H1 (cell line): Measurements from ENCODE around the gene KRTAP10-7. TPM values are rescaled to one million over a fixed set of nuclear protein-coding genes. Genes with fewer than 3 reads are reported as not detected.
"Not testable (repeated sequence)": the region's sequence is repeated elsewhere in the genome, so short reads cannot be mapped to it uniquely, and the experiment has no call there.

Experiments used
- CTCF ChIA-PET: fragments of 300-600 bp; sonication (Branson Sonifier 250); formaldehyde crosslinking; loops from one replicate; lab custom pipeline; 2021; ENCODE audit not compliant: partially characterized antibody; lab: Charles Lee
- POLR2A ChIA-PET: fragments of 300-600 bp; sonication (Branson Sonifier 250); formaldehyde crosslinking; loops from one replicate; lab custom pipeline; 2021; ENCODE audit warnings: inconsistent platforms; ENCODE audit not compliant: partially characterized antibody; lab: Charles Lee
- DNase-seq, 2 experiments: peaks; one replicate each; pipeline versions ENCODE4 v3.0.0 to v3.0.0-alpha.2; 2010 to 2022; ENCODE audit warnings: low spot score in 2 of 2, low read depth in 1 of 2, mixed read lengths in 1 of 2
- FAIRE-seq: peaks from 2 replicates; lab custom pipeline; 2011; peaks lifted over from hg19 to GRCh38; lab: Jason Lieb, UNC
- H2AFZ ChIP-seq: 2 replicates; pipeline ENCODE4 v1.8.1; 2012; ENCODE audit warnings: low read length, inconsistent platforms
- H2AK5ac ChIP-seq: 2 replicates; pipeline ENCODE4 v1.6.1; 2013; ENCODE audit warnings: low read depth, low read length
- H2BK120ac ChIP-seq: replicated peaks from 2 replicates; pipeline ENCODE3; 2013; ENCODE audit warnings: low read depth, low read length, inconsistent platforms
- H2BK12ac ChIP-seq: 2 replicates; pipeline ENCODE4 v1.6.1; 2013; ENCODE audit warnings: low read depth, low read length
- H2BK15ac ChIP-seq: 2 replicates; pipeline ENCODE4 v1.6.1; 2013; ENCODE audit warnings: low read length
- H2BK20ac ChIP-seq: 2 replicates; pipeline ENCODE4 v1.6.1; 2013; ENCODE audit warnings: low read length
- H2BK5ac ChIP-seq: 2 replicates; pipeline ENCODE4 v1.6.1; 2013; ENCODE audit warnings: low read depth, low read length
- H3K14ac ChIP-seq: 2 replicates; pipeline ENCODE4 v1.6.1; 2013; ENCODE audit warnings: inconsistent platforms; ENCODE audit not compliant: insufficient read length
- H3K18ac ChIP-seq: 2 replicates; pipeline ENCODE4 v1.6.1; 2013; ENCODE audit warnings: low read length; ENCODE audit errors: extremely low read depth
- H3K23ac ChIP-seq: 2 replicates; pipeline ENCODE4 v1.6.1; 2013; ENCODE audit warnings: inconsistent platforms; ENCODE audit not compliant: insufficient read length
- H3K23me2 ChIP-seq: 2 replicates; pipeline ENCODE4 v1.6.1; 2013; ENCODE audit warnings: low read depth, low read length
- H3K27ac ChIP-seq: 2 replicates; pipeline ENCODE4 v1.6.1; 2011; ENCODE audit warnings: low read depth, low read length, inconsistent platforms
- H3K27me3 ChIP-seq, 4 experiments: replicated peaks in 1 of 4; 1 replicate in 1 of 4; 2 replicates in 3 of 4; pipeline versions ENCODE4 v1.6.1 to v1.8.1; 2011 to 2013; ENCODE audit warnings: low read length in 3 of 4, mild to moderate bottlenecking in 3 of 4, inconsistent platforms in 2 of 4, mixed read lengths in 2 of 4, moderate library complexity in 1 of 4; ENCODE audit not compliant: control insufficient read depth in 3 of 4, insufficient read depth in 3 of 4; ENCODE audit errors: extremely low read depth in 1 of 4
- H3K36me3 ChIP-seq, 4 experiments: 2 replicates each; pipeline versions ENCODE4 v1.6.1 to v1.8.1; 2011 to 2013; ENCODE audit warnings: mild to moderate bottlenecking in 4 of 4, low read length in 3 of 4, moderate library complexity in 2 of 4, control low read depth in 1 of 4, inconsistent platforms in 1 of 4; ENCODE audit not compliant: insufficient read depth in 4 of 4, control insufficient read depth in 2 of 4
- H3K4ac ChIP-seq: replicated peaks from 2 replicates; pipeline ENCODE3; 2013; ENCODE audit warnings: low read length, low read depth, mixed read lengths, inconsistent platforms; ENCODE audit not compliant: insufficient read length
- H3K4me1 ChIP-seq, 4 experiments: replicated peaks in 1 of 4; 1 replicate in 1 of 4; 2 replicates in 3 of 4; pipeline versions ENCODE4 v1.6.1 to v1.8.1; 2011 to 2013; ENCODE audit warnings: low read length in 3 of 4, inconsistent platforms in 2 of 4, mixed read lengths in 1 of 4; ENCODE audit not compliant: insufficient read depth in 4 of 4, control insufficient read depth in 3 of 4
- H3K4me2 ChIP-seq, 2 experiments: 2 replicates each; pipeline versions ENCODE4 v1.6.1 to v1.8.1; 2011 to 2013; ENCODE audit warnings: low read depth in 2 of 2, low read length in 2 of 2, control low read depth in 1 of 2, inconsistent platforms in 1 of 2, mild to moderate bottlenecking in 1 of 2; ENCODE audit not compliant: insufficient read depth in 1 of 2
- H3K4me3 ChIP-seq, 4 experiments: fragments of 200-600, 300-600 bp in 1 of 4; sonication (generic), shearing (Covaris generic), sonication (Bioruptor Twin) in 1 of 4; 2 replicates each; pipeline versions ENCODE4 v1.5.1 to v1.8.1; 2011 to 2016; ENCODE audit warnings: low read length in 4 of 4, low read depth in 3 of 4, control low read depth in 2 of 4, inconsistent platforms in 2 of 4, mild to moderate bottlenecking in 2 of 4, mixed read lengths in 1 of 4, moderate library complexity in 1 of 4; ENCODE audit not compliant: insufficient read depth in 2 of 4; ENCODE audit errors: extremely low read depth in 1 of 4
- H3K56ac ChIP-seq: replicated peaks from 2 replicates; pipeline ENCODE3; 2013; ENCODE audit warnings: low read depth, mild to moderate bottlenecking, mixed read lengths, low read length, inconsistent platforms; ENCODE audit not compliant: insufficient read length
- H3K79me1 ChIP-seq: 2 replicates; pipeline ENCODE4 v1.6.1; 2013; ENCODE audit warnings: low read depth, low read length, control low read depth
- H3K79me2 ChIP-seq, 2 experiments: 2 replicates each; pipeline versions ENCODE4 v1.6.1 to v1.8.1; 2012 to 2013; ENCODE audit warnings: low read length in 2 of 2, mild to moderate bottlenecking in 2 of 2, inconsistent platforms in 1 of 2; ENCODE audit not compliant: insufficient read depth in 2 of 2, control insufficient read depth in 1 of 2
- H3K9ac ChIP-seq, 4 experiments: replicated peaks in 1 of 4; 1 replicate in 1 of 4; 2 replicates in 3 of 4; pipeline versions ENCODE4 v1.6.1 to v1.8.1; 2011 to 2013; ENCODE audit warnings: low read depth in 3 of 4, low read length in 3 of 4, control low read depth in 2 of 4, mild to moderate bottlenecking in 2 of 4, moderate library complexity in 2 of 4, inconsistent platforms in 1 of 4; ENCODE audit errors: extremely low read depth in 1 of 4
- H3K9me3 ChIP-seq, 2 experiments: 2 replicates each; pipeline versions ENCODE4 v1.6.1 to v1.8.1; 2012 to 2013; ENCODE audit warnings: mild to moderate bottlenecking in 2 of 2, moderate library complexity in 2 of 2, control low read depth in 1 of 2, inconsistent platforms in 1 of 2, low read depth in 1 of 2, low read length in 1 of 2, mixed read lengths in 1 of 2; ENCODE audit not compliant: insufficient read depth in 2 of 2
- H4K20me1 ChIP-seq, 2 experiments: replicated peaks in 1 of 2; 2 replicates each; pipeline versions ENCODE3 to v1.8.1; 2011 to 2013; ENCODE audit warnings: inconsistent platforms in 2 of 2, low read length in 2 of 2, mild to moderate bottlenecking in 1 of 2; ENCODE audit not compliant: insufficient read depth in 2 of 2, control insufficient read depth in 1 of 2
- H4K5ac ChIP-seq: 2 replicates; pipeline ENCODE4 v1.6.1; 2013; ENCODE audit warnings: low read length, low read depth, mixed read lengths, inconsistent platforms; ENCODE audit not compliant: insufficient read length
- H4K8ac ChIP-seq: 2 replicates; pipeline ENCODE4 v1.8.0; 2013; ENCODE audit warnings: mild to moderate bottlenecking, moderate library complexity, low read length, inconsistent platforms; ENCODE audit not compliant: insufficient read depth; ENCODE audit errors: extremely low read depth
- H4K91ac ChIP-seq: replicated peaks from 2 replicates; pipeline ENCODE3; 2013; ENCODE audit warnings: low read length, mixed read lengths, inconsistent platforms; ENCODE audit not compliant: insufficient read length
- WGBS, 2 experiments: shearing (Covaris generic) in 1 of 2; methylation state at CpG; one replicate each; pipeline versions ENCODE4 v1.1.6 to v1.1.7; 2013 to 2015; ENCODE audit warnings: low lambda C conversion rate in 2 of 2, mixed read lengths in 2 of 2, inconsistent platforms in 1 of 2, low coverage in 1 of 2, missing lambda C conversion rate in 1 of 2; ENCODE audit not compliant: insufficient replicate concordance in 2 of 2, insufficient coverage in 1 of 2, insufficient read length in 1 of 2; ENCODE audit errors: extremely low coverage in 1 of 2, missing lambda C conversion rate in 1 of 2; 5-methylcytosine and 5-hydroxymethylcytosine counted together
- polyA plus RNA-seq, 7 experiments: library from polyadenylated mRNA; depleted of rRNA in 3 of 7; stranded (reverse) in 5 of 7; unstranded in 2 of 7; fragments of >200 nt in 5 of 7; fragments of 200-250 nt in 2 of 7; gene quantifications; 1 replicate in 5 of 7; 2 replicates in 1 of 7; 4 replicates in 1 of 7; pipeline versions ENCODE4 v1.2.1 to v1.2.3, GENCODE V29; 2011 to 2013; ENCODE audit warnings: missing spikeins in 2 of 7, mixed read lengths in 2 of 7
- total RNA-seq: library from RNA; stranded (reverse); fragmentation: NEBNext Ultra II Directional; extraction: Animal tissue kit (Norgen Biotek cat#: 25700); gene quantifications from 2 replicates; pipeline ENCODE4 v1.2.1, GENCODE V29; 2021

KRTAP10-7 gene
- total and polyA plus RNA-seq, 2 of the 8 experiments (the other 6 are each of a cell fraction or from before 2014, with no cell fraction given), result not detected

- H3K23ac ChIP-seq, DNase-seq, H2BK15ac ChIP-seq, H3K9ac ChIP-seq, H3K27me3 ChIP-seq, H3K36me3 ChIP-seq, H3K4me2 ChIP-seq, H3K79me1 ChIP-seq, H4K20me1 ChIP-seq, POLR2A ChIA-PET, H3K79me2 ChIP-seq, H3K9me3 ChIP-seq, H3K23me2 ChIP-seq, H3K56ac ChIP-seq, H3K4ac ChIP-seq, H2BK120ac ChIP-seq, H2AK5ac ChIP-seq, H4K5ac ChIP-seq, H3K18ac ChIP-seq, H2AFZ ChIP-seq, H4K8ac ChIP-seq, H3K4me1 ChIP-seq, FAIRE-seq, H2BK20ac ChIP-seq, H4K91ac ChIP-seq, H3K4me3 ChIP-seq, H3K27ac ChIP-seq, H3K14ac ChIP-seq: not testable (repeated sequence)
- WGBS, 2 experiments, result 68% methylated on average over 8 of the region's 10 CpGs; no CpG with 5 or more reads in 1 of the 2 experiments
- Histone ChIP-seq H2BK12ac (peak overlapping the region; percentile 50; the same call in 1 of the 2 replicates), H2BK5ac (0 out of 2 replicates have a peak overlapping the region, but pooled peaks have one; percentile 16)
- CTCF ChIA-PET, result interaction anchor here (0.8 to 2.0 kb wide), 3 partner anchors 10 to 60 kb away, joined by 3 to 6 read pairs (median 5); no protein-coding TSS in a partner anchor
These were observed 42.1 kb upstream of the KRTAP10-7 start for GRCh38 chr21:44558329-44558675.
